Jurkat, Clone E6-1 (cell line): Measurements from ENCODE around the gene GALNTL6.

Experiments
- DNase-seq: peaks from one replicate; pipeline ENCODE4 v3.0.0-alpha.2; 2011; ENCODE audit warnings: low read depth, low spot score
- H3K4me3 ChIP-seq: 2 replicates; pipeline ENCODE4 v1.5.1; 2011; ENCODE audit warnings: mild to moderate bottlenecking, low read length, control low read depth, moderate library complexity

Gene GALNTL6

GRCh38 chr4:172734555-172734954, 921.4 kb downstream of the GALNTL6 start:
- DNase-seq, result no peak
- no peak overlapping the region for H3K4me3 ChIP-seq

- H3K4me3 ChIP-seq, result no peak overlapping the region
- no peak for DNase-seq
Observed at GRCh38 chr4:172736046-172736445, 922.8 kb downstream of the GALNTL6 start.

- no peak for DNase-seq
- no peak overlapping the region for H3K4me3 ChIP-seq
Observed at GRCh38 chr4:172740434-172740833, 927.2 kb downstream of the GALNTL6 start.

- no peak for DNase-seq
- no peak overlapping the region for H3K4me3 ChIP-seq
Observed at GRCh38 chr4:172750910-172751309, 937.7 kb downstream of the GALNTL6 start.

- no peak overlapping the region for H3K4me3 ChIP-seq
- DNase-seq, result no peak
Observed at GRCh38 chr4:172751550-172751949, 938.3 kb downstream of the GALNTL6 start.

- H3K4me3 ChIP-seq, result no peak overlapping the region
- DNase-seq, result no peak
Observed at GRCh38 chr4:172758586-172759340, 945.6 kb downstream of the GALNTL6 start.

- DNase-seq, result no peak
- no peak overlapping the region for H3K4me3 ChIP-seq
Observed at GRCh38 chr4:172760512-172760911, 947.3 kb downstream of the GALNTL6 start.

GRCh38 chr4:172762895-172763294, 949.7 kb downstream of the GALNTL6 start:
- no peak overlapping the region for H3K4me3 ChIP-seq
- no peak for DNase-seq

- H3K4me3 ChIP-seq, result no peak overlapping the region
- no peak for DNase-seq
Observed at GRCh38 chr4:172770787-172771186, 957.6 kb downstream of the GALNTL6 start.

- H3K4me3 ChIP-seq, result no peak overlapping the region
- no peak for DNase-seq
Observed at GRCh38 chr4:172772781-172773180, 959.6 kb downstream of the GALNTL6 start.

- DNase-seq, result no peak
- no peak overlapping the region for H3K4me3 ChIP-seq
Observed at GRCh38 chr4:172776203-172776861, 963.1 kb downstream of the GALNTL6 start.

GRCh38 chr4:172777729-172778431, 964.7 kb downstream of the GALNTL6 start:
- no peak overlapping the region for H3K4me3 ChIP-seq
- no peak for DNase-seq

- DNase-seq, result no peak
- H3K4me3 ChIP-seq, result no peak overlapping the region
Observed at GRCh38 chr4:172778583-172778982, 965.4 kb downstream of the GALNTL6 start.

GRCh38 chr4:172780566-172781081, 967.4 kb downstream of the GALNTL6 start:
- H3K4me3 ChIP-seq, result no peak overlapping the region
- no peak for DNase-seq

- DNase-seq, result no peak
- no peak overlapping the region for H3K4me3 ChIP-seq
Observed at GRCh38 chr4:172785613-172786012, 972.4 kb downstream of the GALNTL6 start.

GRCh38 chr4:172786039-172786792, 973.0 kb downstream of the GALNTL6 start:
- DNase-seq, result no peak
- no peak overlapping the region for H3K4me3 ChIP-seq

- H3K4me3 ChIP-seq, result no peak overlapping the region
- DNase-seq, result no peak
Observed at GRCh38 chr4:172787111-172787510, 973.9 kb downstream of the GALNTL6 start.

- no peak for DNase-seq
- H3K4me3 ChIP-seq, result no peak overlapping the region
Observed at GRCh38 chr4:172791841-172792240, 978.6 kb downstream of the GALNTL6 start.

- DNase-seq, result no peak
- H3K4me3 ChIP-seq, result no peak overlapping the region
Observed at GRCh38 chr4:172793565-172794306, 980.5 kb downstream of the GALNTL6 start.
